ENCODE data around the gene PRELID2.

The PRELID2 gene

GRCh38 chr5:145787507-145787906, 47.6 kb downstream of the PRELID2 start:
- TF ChIP-seq CTCF (IDR thresholded peaks at IDR 0.05; ENCODE audit: borderline replicate concordance, insufficient read depth, low read depth, low read length), result no peak
- no peak overlapping the region for H3K4me3 ChIP-seq (ENCODE audit: low read depth, low read length)

DNA sequence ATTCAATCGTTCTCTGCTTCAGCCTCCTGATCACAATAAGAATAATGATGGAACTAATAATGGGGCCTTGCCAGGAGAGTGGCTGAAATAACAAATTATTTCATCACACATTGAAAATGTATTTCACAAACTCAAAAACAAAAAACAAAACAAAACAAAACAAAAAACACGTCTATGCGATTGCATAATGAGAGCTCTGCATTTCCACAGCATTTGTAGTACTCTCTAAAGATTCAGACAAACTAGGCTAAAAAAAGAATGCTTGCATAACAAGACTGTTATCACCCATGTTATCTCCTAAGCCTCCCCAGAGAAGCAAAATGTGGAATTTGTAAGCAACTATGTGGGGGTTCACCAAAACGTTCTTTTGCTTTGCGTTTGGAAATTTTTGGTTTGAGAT, 48.1 kb downstream of the PRELID2 start:
- no peak for TF ChIP-seq CTCF (IDR thresholded peaks at IDR 0.05; ENCODE audit: borderline replicate concordance, insufficient read depth, low read depth, low read length)
- H3K4me3 ChIP-seq (ENCODE audit: low read depth, low read length), result no peak overlapping the region

GRCh38 chr5:145780982-145781381, 54.2 kb downstream of the PRELID2 start:
- no peak for TF ChIP-seq CTCF (IDR thresholded peaks at IDR 0.05; ENCODE audit: borderline replicate concordance, insufficient read depth, low read depth, low read length)

GRCh38 chr5:145778144-145778900, 56.8 kb downstream of the PRELID2 start:
- no peak for TF ChIP-seq CTCF (IDR thresholded peaks at IDR 0.05; ENCODE audit: borderline replicate concordance, insufficient read depth, low read depth, low read length)
- no peak overlapping the region for H3K4me3 ChIP-seq (ENCODE audit: low read depth, low read length)

More at GRCh38 chr5:145780982-145781381, 54.2 kb downstream of the PRELID2 start:
- H3K4me3 ChIP-seq (ENCODE audit: low read depth, low read length), result no peak overlapping the region

DNA sequence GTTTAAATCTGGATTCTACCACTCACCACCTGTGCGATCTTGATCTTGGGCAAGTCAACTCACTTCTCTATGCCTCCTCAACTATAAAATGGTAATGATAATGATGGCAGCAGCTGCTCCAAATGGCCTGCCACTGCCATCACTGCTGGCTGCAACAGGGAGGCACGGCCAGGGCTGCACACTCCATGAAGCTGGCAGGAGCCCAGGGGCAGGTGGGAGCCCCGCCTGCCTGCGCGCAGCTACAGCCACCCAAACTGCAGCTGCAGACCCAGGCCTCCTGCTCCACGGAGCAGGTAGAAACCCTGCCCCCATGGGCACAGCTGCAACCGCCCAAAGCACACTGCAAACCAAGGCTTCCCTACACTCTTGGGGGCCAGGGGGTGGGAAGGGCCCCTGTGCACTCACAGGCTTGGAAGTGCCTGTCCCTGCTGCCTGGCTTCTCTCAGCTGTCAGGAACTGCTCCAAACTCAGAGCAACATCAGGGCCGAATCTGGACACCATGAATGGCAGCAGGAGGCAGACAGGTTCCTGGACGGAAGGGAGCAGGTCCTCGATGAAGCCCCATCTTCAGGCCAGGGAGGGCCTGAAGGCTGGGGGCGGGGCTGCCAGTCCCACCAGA, 57.6 kb downstream of the PRELID2 start:
- no peak overlapping the region for H3K4me3 ChIP-seq (ENCODE audit: low read depth, low read length)
- TF ChIP-seq CTCF (IDR thresholded peaks at IDR 0.05; ENCODE audit: borderline replicate concordance, insufficient read depth, low read depth, low read length), result no peak

DNA sequence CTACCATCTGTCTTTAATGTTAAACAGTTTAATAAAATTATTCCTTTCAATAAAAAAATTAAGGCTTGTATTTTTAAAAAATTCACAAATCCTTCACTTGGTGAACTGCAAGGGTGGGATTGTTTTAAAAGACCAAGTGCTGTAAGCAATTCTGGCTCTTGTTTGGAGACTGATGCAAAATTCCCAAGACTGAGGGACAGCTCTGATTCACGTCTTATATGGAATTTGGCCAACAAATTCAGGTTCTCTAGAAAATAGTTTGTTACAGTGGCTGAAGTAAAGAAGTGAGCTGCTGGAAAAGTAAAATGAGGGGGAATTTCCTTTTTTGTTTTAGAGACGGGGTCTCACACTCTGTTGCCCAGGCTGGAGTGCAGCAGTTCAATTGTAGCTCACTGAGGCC, 58.3 kb downstream of the PRELID2 start:
- no peak overlapping the region for H3K4me3 ChIP-seq (ENCODE audit: low read depth, low read length)
- no peak for TF ChIP-seq CTCF (IDR thresholded peaks at IDR 0.05; ENCODE audit: borderline replicate concordance, insufficient read depth, low read depth, low read length)
